Liver (tissue), 3 donors: Measurements from ENCODE around the gene ARF4.

Experiments used
- EGR1 ChIP-seq, 2 donors: IDR thresholded peaks; 2 replicates each; pipeline ENCODE4 v1.6.1; 2016 to 2018; ENCODE audit warnings: antibody characterized with exemption in 2 of 2, low read depth in 2 of 2
- FOXA1 ChIP-seq: IDR thresholded peaks from 2 replicates; pipeline ENCODE4 v1.6.1; 2016; ENCODE audit warnings: antibody characterized with exemption
- GABPA ChIP-seq, 2 donors: IDR thresholded peaks in 1 of 2; conservative IDR thresholded peaks in 1 of 2; 2 replicates each; pipeline ENCODE4 v1.6.1; 2016; ENCODE audit warnings: antibody characterized with exemption in 2 of 2, mild to moderate bottlenecking in 1 of 2, moderate library complexity in 1 of 2
- HNF4A ChIP-seq, 2 donors: conservative IDR thresholded peaks; 2 replicates each; pipeline ENCODE4 v1.6.1; 2016; ENCODE audit warnings: antibody characterized with exemption in 2 of 2, mild to moderate bottlenecking in 2 of 2
- HNF4G ChIP-seq: IDR thresholded peaks from 2 replicates; pipeline ENCODE4 v1.6.1; 2016; ENCODE audit warnings: antibody characterized with exemption
- JUND ChIP-seq, 2 donors: IDR thresholded peaks; 2 replicates each; pipeline ENCODE4 v1.6.1; 2016; ENCODE audit warnings: antibody characterized with exemption in 2 of 2
- RAD21 ChIP-seq, 2 donors: IDR thresholded peaks; 2 replicates each; pipeline ENCODE4 v1.6.1; 2016; ENCODE audit warnings: antibody characterized with exemption in 2 of 2, mild to moderate bottlenecking in 2 of 2
- RXRA ChIP-seq, 2 donors: IDR thresholded peaks; 2 replicates each; pipeline ENCODE4 v1.6.1; 2017 to 2018; ENCODE audit warnings: antibody characterized with exemption in 2 of 2, mild to moderate bottlenecking in 1 of 2
- SP1 ChIP-seq: IDR thresholded peaks from 2 replicates; pipeline ENCODE4 v1.6.1; 2018; ENCODE audit warnings: antibody characterized with exemption, mild to moderate bottlenecking
- TAF1 ChIP-seq: conservative IDR thresholded peaks from 2 replicates; pipeline ENCODE4 v1.6.1; 2016; ENCODE audit warnings: antibody characterized with exemption, mild to moderate bottlenecking
- YY1 ChIP-seq: IDR thresholded peaks from 2 replicates; pipeline ENCODE4 v1.6.1; 2016; ENCODE audit warnings: antibody characterized with exemption, mild to moderate bottlenecking
- TF ChIP-seq, protein P1 (sequence below): IDR thresholded peaks from 2 replicates; pipeline ENCODE4 v1.6.1; 2016; ENCODE audit warnings: antibody characterized with exemption
- TF ChIP-seq, protein P2 (sequence below): fragments of 150-350 bp; IDR thresholded peaks from 2 replicates; pipeline ENCODE4 v1.5.1; 2017; ENCODE audit warnings: improper control_type of control experiment, low read depth, low read length; ENCODE audit not compliant: missing input control
- TF ChIP-seq, protein P3 (sequence below): IDR thresholded peaks from 2 replicates; pipeline ENCODE4 v1.6.1; 2016; ENCODE audit warnings: antibody characterized with exemption
- donor health status: healthy.
- donor health status: healthy.

DNA sequence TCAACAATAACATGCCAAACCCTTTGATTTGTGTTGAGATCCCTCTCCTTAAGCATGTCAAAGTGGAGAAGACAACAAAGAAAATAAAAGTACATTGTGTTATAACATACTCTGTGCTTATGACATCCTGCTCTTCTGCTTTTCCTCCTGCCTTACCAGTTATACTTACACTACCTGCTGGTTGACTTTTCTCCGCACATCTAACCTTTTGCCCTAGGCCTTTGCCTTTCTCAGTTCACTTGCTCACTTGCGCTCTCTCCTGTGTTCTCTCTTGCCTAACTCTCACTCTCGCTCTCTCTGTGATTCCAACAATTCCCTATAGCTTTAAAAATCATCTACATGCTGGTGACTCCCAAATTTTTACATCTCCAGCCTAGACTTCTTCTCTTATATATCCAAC lies 58.7 kb downstream of the ARF4 start:
- TF ChIP-seq, protein P1, sequence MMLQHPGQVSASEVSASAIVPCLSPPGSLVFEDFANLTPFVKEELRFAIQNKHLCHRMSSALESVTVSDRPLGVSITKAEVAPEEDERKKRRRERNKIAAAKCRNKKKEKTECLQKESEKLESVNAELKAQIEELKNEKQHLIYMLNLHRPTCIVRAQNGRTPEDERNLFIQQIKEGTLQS, result no peak
- TF ChIP-seq, protein P2, sequence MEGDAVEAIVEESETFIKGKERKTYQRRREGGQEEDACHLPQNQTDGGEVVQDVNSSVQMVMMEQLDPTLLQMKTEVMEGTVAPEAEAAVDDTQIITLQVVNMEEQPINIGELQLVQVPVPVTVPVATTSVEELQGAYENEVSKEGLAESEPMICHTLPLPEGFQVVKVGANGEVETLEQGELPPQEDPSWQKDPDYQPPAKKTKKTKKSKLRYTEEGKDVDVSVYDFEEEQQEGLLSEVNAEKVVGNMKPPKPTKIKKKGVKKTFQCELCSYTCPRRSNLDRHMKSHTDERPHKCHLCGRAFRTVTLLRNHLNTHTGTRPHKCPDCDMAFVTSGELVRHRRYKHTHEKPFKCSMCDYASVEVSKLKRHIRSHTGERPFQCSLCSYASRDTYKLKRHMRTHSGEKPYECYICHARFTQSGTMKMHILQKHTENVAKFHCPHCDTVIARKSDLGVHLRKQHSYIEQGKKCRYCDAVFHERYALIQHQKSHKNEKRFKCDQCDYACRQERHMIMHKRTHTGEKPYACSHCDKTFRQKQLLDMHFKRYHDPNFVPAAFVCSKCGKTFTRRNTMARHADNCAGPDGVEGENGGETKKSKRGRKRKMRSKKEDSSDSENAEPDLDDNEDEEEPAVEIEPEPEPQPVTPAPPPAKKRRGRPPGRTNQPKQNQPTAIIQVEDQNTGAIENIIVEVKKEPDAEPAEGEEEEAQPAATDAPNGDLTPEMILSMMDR, result no peak
- no peak for TF ChIP-seq YY1
- TF ChIP-seq TAF1, result no peak
- TF ChIP-seq JUND (IDR thresholded peaks at IDR 0.05), result no peak
- TF ChIP-seq RAD21 (IDR thresholded peaks at IDR 0.05), result no peak
- TF ChIP-seq GABPA (IDR thresholded peaks at IDR 0.05 in 1 of 2, conservative IDR thresholded peaks at IDR 0.05 in 1 of 2), result no peak
- no peak for TF ChIP-seq HNF4A (conservative IDR thresholded peaks at IDR 0.05)
- TF ChIP-seq HNF4G, result no peak
- TF ChIP-seq FOXA1, result no peak
- TF ChIP-seq, protein P3, sequence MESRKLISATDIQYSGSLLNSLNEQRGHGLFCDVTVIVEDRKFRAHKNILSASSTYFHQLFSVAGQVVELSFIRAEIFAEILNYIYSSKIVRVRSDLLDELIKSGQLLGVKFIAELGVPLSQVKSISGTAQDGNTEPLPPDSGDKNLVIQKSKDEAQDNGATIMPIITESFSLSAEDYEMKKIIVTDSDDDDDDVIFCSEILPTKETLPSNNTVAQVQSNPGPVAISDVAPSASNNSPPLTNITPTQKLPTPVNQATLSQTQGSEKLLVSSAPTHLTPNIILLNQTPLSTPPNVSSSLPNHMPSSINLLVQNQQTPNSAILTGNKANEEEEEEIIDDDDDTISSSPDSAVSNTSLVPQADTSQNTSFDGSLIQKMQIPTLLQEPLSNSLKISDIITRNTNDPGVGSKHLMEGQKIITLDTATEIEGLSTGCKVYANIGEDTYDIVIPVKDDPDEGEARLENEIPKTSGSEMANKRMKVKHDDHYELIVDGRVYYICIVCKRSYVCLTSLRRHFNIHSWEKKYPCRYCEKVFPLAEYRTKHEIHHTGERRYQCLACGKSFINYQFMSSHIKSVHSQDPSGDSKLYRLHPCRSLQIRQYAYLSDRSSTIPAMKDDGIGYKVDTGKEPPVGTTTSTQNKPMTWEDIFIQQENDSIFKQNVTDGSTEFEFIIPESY, result no peak
- TF ChIP-seq RXRA (IDR thresholded peaks at IDR 0.05), result no peak
- no peak for TF ChIP-seq SP1
- no peak for TF ChIP-seq EGR1 (IDR thresholded peaks at IDR 0.05; ENCODE audit: low read depth in 2 of 2)
